Right lobe of liver (tissue), 4 donors: ENCODE data around the gene NRSN1.

ENCODE experiments used
- POLR2A ChIP-seq: fragments of 450-650 bp; IDR thresholded peaks from one replicate; pipeline ENCODE4 v1.6.1; 2017; ENCODE audit warnings: antibody characterized with exemption, mild to moderate bottlenecking
- TF ChIP-seq, protein P1 (sequence below), 4 donors: fragments of 200-600 bp in 3 of 4; fragments of 450-650 bp in 1 of 4; IDR thresholded peaks; one replicate each; pipeline versions ENCODE4 v1.5.1 to v1.8.0; 2016 to 2022; ENCODE audit warnings: antibody characterized with exemption in 4 of 4, mild to moderate bottlenecking in 2 of 4
- donor health status: DM: no; HTN: no; CAD: no.
- donor health status: DM: no; HTN: no; CAD: no.
- donor health status: DM: no; HTN: yes; CAD: no.

DNA sequence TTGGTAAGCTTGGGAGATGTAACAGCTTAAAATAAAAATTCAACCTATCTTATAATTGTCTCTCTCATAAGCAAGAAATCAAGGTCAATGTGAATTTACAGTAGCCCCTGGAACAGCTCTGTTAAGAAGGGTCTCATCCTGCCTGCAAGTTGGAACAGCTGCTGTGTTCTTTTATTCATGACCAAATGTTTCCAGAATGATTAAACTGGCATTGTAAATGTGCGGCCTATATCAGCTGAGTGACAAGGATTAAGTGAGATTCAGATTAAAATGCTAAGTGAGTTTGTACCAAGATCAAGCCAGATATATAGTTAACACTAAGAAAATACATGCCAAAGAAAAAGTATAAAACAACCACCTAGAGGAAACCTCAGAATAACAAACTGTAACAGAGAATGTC, 45.3 kb upstream of the NRSN1 start:
- TF ChIP-seq, protein P1, sequence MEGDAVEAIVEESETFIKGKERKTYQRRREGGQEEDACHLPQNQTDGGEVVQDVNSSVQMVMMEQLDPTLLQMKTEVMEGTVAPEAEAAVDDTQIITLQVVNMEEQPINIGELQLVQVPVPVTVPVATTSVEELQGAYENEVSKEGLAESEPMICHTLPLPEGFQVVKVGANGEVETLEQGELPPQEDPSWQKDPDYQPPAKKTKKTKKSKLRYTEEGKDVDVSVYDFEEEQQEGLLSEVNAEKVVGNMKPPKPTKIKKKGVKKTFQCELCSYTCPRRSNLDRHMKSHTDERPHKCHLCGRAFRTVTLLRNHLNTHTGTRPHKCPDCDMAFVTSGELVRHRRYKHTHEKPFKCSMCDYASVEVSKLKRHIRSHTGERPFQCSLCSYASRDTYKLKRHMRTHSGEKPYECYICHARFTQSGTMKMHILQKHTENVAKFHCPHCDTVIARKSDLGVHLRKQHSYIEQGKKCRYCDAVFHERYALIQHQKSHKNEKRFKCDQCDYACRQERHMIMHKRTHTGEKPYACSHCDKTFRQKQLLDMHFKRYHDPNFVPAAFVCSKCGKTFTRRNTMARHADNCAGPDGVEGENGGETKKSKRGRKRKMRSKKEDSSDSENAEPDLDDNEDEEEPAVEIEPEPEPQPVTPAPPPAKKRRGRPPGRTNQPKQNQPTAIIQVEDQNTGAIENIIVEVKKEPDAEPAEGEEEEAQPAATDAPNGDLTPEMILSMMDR (IDR thresholded peaks at IDR 0.05): no peak
- TF ChIP-seq POLR2A: no peak
